ENCODE results near the gene GPATCH8. TPM values are rescaled to one million over a fixed set of nuclear protein-coding genes. Genes with fewer than 3 reads are reported as not detected.

Gene GPATCH8
- total RNA-seq, 1 donor from 2014 or later = 51.5 TPM

DNA sequence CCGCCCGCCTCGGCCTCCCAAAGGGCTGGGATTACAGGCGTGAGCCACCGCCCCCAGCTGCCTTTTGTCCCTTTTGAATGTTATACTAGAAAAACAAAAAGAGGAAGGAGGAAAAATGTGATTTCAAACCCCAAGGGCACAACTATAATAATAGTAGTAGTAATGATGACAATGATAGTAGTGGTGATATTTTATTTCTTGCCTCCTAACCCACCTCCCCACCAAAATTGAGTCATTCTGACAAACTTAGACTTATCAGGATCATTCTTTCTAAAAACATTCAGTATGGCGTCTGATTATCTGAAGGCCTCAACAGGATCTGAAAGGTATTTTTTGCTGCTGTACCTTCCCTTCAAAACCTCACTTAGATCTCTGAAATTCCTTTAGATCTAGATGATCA is 13.6 kb downstream of the GPATCH8 start:
- Mint-ChIP-seq H3K27ac (no peak overlapping the region), H3K36me3 (peaks cover 31% of the 10 kb centered on the region), H3K4me1 (ENCODE audit: unreplicated experiment) (peaks cover 11% of the 10 kb centered on the region), H3K27me3 (no peaks in the 10 kb centered on the region), H3K9me3 (no peaks in the 10 kb centered on the region), H3K4me3 (no peak overlapping the region)
- TF ChIP-seq, protein P1, sequence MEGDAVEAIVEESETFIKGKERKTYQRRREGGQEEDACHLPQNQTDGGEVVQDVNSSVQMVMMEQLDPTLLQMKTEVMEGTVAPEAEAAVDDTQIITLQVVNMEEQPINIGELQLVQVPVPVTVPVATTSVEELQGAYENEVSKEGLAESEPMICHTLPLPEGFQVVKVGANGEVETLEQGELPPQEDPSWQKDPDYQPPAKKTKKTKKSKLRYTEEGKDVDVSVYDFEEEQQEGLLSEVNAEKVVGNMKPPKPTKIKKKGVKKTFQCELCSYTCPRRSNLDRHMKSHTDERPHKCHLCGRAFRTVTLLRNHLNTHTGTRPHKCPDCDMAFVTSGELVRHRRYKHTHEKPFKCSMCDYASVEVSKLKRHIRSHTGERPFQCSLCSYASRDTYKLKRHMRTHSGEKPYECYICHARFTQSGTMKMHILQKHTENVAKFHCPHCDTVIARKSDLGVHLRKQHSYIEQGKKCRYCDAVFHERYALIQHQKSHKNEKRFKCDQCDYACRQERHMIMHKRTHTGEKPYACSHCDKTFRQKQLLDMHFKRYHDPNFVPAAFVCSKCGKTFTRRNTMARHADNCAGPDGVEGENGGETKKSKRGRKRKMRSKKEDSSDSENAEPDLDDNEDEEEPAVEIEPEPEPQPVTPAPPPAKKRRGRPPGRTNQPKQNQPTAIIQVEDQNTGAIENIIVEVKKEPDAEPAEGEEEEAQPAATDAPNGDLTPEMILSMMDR (conservative IDR thresholded peaks at IDR 0.05) = no peak
- no peak for DNase-seq (ENCODE audit: extremely low spot score, unreplicated experiment)

DNA sequence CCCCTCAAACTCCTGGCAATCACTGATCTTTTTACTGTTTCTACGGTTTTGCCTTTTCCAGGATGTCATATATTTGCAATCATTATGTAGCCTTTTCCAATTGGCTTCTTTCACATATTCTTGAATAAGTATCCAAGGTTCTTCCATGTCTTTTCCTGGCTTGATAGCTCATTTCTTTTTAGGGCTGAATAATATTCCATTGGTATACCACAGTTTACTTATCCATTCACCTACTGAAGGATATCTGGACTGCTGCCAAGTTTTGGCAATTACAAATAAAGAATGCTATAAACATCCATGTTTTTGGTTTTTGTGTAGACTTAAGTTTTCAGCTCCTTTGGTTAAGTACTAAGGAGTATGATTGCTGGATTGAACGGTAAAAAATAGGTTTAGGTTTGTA is 16.0 kb downstream of the GPATCH8 start:
- H3K4me3 Mint-ChIP-seq = no peak overlapping the region

DNA sequence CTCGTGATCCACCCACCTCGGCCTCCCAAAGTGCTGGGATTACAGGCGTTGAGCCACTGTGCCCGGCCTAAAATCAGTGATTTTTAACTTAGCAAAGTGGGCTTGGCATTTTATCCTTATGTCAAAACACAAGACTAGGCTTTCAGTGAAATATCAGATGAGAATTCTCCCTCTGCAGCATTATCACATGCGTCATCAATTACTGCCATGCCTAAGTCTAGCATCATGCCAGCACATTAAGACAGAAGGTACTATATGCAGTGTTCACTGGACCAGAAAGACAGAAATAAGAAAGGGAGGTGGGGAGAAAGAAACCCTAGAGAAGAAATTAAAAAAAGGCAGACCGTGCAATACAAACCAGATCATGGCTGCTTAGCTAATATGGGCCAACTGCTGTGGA is 29.8 kb downstream of the GPATCH8 start:
- Mint-ChIP-seq H3K27me3 (no peaks in the 10 kb centered on the region), H3K4me1 (ENCODE audit: unreplicated experiment) (no peaks in the 10 kb centered on the region), H3K4me3 (no peak overlapping the region), H3K9me3 (no peaks in the 10 kb centered on the region), H3K27ac (no peak overlapping the region), H3K36me3 (peaks cover 8% of the 10 kb centered on the region)
- TF ChIP-seq, protein P1 (conservative IDR thresholded peaks at IDR 0.05) = no peak
- DNase-seq (ENCODE audit: extremely low spot score, unreplicated experiment) = no peak

More for the DNA sequence above, 16.0 kb downstream of the GPATCH8 start:
- H3K9me3 Mint-ChIP-seq = no peaks in the 10 kb centered on the region
- H3K27ac Mint-ChIP-seq = no peak overlapping the region
- no peaks in the 10 kb centered on the region for H3K27me3 Mint-ChIP-seq
- TF ChIP-seq, protein P1 (conservative IDR thresholded peaks at IDR 0.05) = no peak
- peaks cover 5% of the 10 kb centered on the region for H3K4me1 Mint-ChIP-seq (ENCODE audit: unreplicated experiment)
- no peak for DNase-seq (ENCODE audit: extremely low spot score, unreplicated experiment)
- peaks cover 21% of the 10 kb centered on the region for H3K36me3 Mint-ChIP-seq

DNA sequence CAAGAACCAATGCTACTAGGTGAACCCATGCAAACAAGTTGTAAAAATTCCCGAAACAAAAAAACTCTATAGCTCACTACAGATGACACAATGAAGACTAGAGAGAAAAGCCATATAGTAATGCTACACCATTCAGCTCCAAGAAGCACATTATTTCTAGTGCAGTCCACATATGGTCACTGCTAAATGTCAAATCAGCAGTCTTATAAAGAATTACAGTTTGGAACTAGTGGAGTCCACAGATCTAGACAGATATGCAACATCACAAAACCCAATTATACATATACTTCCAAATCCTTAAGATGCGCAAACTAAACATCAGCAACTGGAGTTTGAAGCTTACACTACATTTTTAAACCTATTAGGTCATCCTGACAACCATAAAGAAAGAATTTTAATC is 33.5 kb downstream of the GPATCH8 start:
- TF ChIP-seq, protein P1 (conservative IDR thresholded peaks at IDR 0.05) = no peak
- no peak overlapping the region for H3K4me3 Mint-ChIP-seq
- H3K9me3 Mint-ChIP-seq = no peaks in the 10 kb centered on the region
- peaks cover 19% of the 10 kb centered on the region for H3K36me3 Mint-ChIP-seq
- no peak for DNase-seq (ENCODE audit: extremely low spot score, unreplicated experiment)
- no peak overlapping the region for H3K27ac Mint-ChIP-seq
- no peaks in the 10 kb centered on the region for H3K27me3 Mint-ChIP-seq
- H3K4me1 Mint-ChIP-seq (ENCODE audit: unreplicated experiment) = peaks cover 15% of the 10 kb centered on the region

DNA sequence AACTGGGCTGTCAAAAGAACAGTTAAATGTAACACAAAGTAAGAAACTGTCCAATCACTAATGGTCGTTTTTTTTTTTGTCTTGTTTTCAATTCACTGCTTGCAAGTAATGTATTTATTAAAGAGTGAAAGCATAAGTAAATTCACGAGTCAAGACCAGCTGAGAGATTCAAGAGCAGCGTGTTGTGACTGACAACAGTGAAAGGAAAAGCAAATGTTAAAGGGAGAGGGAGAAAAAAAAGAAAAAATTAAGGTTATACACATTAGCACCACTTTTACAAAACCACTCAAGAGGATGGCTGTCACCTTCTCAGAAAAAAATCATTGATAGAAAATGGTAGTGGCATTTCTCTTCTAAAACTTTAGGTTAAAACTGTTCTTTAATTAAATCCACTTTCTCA is 36.1 kb downstream of the GPATCH8 start:
- H3K4me1 Mint-ChIP-seq (ENCODE audit: unreplicated experiment) = peaks cover 23% of the 10 kb centered on the region
- no peaks in the 10 kb centered on the region for H3K9me3 Mint-ChIP-seq
- peaks cover 31% of the 10 kb centered on the region for H3K36me3 Mint-ChIP-seq

More for the DNA sequence above, 36.1 kb downstream of the GPATCH8 start:
- TF ChIP-seq, protein P1 (conservative IDR thresholded peaks at IDR 0.05) = no peak
- no peak for DNase-seq (ENCODE audit: extremely low spot score, unreplicated experiment)
- H3K27ac Mint-ChIP-seq = no peak overlapping the region
- no peaks in the 10 kb centered on the region for H3K27me3 Mint-ChIP-seq
- no peak overlapping the region for H3K4me3 Mint-ChIP-seq
